GM12878 (cell line): Measurements from ENCODE around the gene CACNA2D1. TPM values are rescaled to one million over a fixed set of nuclear protein-coding genes. Genes with fewer than 3 reads are reported as not detected.

Experiments
- BRCA1 ChIP-seq: IDR thresholded peaks from 2 replicates; pipeline ENCODE4 v1.6.1; 2011; ENCODE audit warnings: low read depth, low read length, improper control_type of control experiment
- CREM ChIP-seq: IDR thresholded peaks from 2 replicates; pipeline ENCODE4 v1.6.1; 2014; ENCODE audit warnings: antibody characterized with exemption, low read depth
- ETV6 ChIP-seq, 2 experiments: fragments of 450-650 bp in 1 of 2; IDR thresholded peaks in 1 of 2; conservative IDR thresholded peaks in 1 of 2; 2 replicates each; pipeline ENCODE4 v1.6.1; 2014; ENCODE audit warnings: antibody characterized with exemption in 1 of 2, borderline replicate concordance in 1 of 2, low read depth in 1 of 2, mild to moderate bottlenecking in 1 of 2, moderate library complexity in 1 of 2
- MTA3 ChIP-seq: IDR thresholded peaks from 2 replicates; pipeline ENCODE4 v1.6.1; 2012; ENCODE audit warnings: low read length, inconsistent platforms, borderline replicate concordance
- NBN ChIP-seq: fragments of 450-650 bp; IDR thresholded peaks from 2 replicates; pipeline ENCODE4 v1.6.1; 2016
- NFYA ChIP-seq: IDR thresholded peaks from 2 replicates; pipeline ENCODE4 v1.6.1; 2011; ENCODE audit warnings: low read depth, mild to moderate bottlenecking, low read length, improper control_type of control experiment, borderline replicate concordance
- NR2F1 ChIP-seq: fragments of 450-650 bp; conservative IDR thresholded peaks from 2 replicates; pipeline ENCODE4 v1.6.1; 2017; ENCODE audit warnings: mild to moderate bottlenecking
- RAD51 ChIP-seq: fragments of 450-650 bp; IDR thresholded peaks from 2 replicates; pipeline ENCODE4 v1.6.1; 2016; ENCODE audit warnings: moderate library complexity, mild to moderate bottlenecking, inconsistent platforms
- SP1 ChIP-seq: IDR thresholded peaks from one replicate; pipeline ENCODE4 v1.6.1; 2011; ENCODE audit warnings: low read depth, low read length
- polyA plus RNA-seq, 11 experiments: library from polyadenylated mRNA; depleted of rRNA in 4 of 11; unstranded in 6 of 11; stranded (reverse) in 5 of 11; fragments of >200 nt; fragmentation: Nextera tagmentation in 4 of 11; fragmentation: Illumina TruSeq in 1 of 11; extraction: Ambion mirVana in 4 of 11; extraction: Trizol in 1 of 11; gene quantifications; 1 replicate in 1 of 11; 2 replicates in 10 of 11; pipeline versions ENCODE4 v1.2.1 to v1.2.3, GENCODE V29; 2011 to 2016; ENCODE audit warnings: inconsistent platforms in 2 of 11, missing spikeins in 2 of 11, low read depth in 1 of 11
- total RNA-seq, 4 experiments: library from RNA; depleted of rRNA in 3 of 4; stranded (reverse); fragments of >200 nt in 3 of 4; fragmentation: Illumina TruSeq in 1 of 4; extraction: Trizol in 1 of 4; gene quantifications; 2 replicates each; pipeline versions ENCODE4 v1.2.1 to v1.2.3, GENCODE V29; 2013 to 2021
- TF ChIP-seq, protein P1 (sequence below): fragments of 450-650 bp; IDR thresholded peaks from 2 replicates; pipeline ENCODE4 v1.6.1; 2016; ENCODE audit warnings: mild to moderate bottlenecking
- TF ChIP-seq, protein P2 (sequence below): IDR thresholded peaks from 2 replicates; pipeline ENCODE4 v1.6.1; 2012; ENCODE audit warnings: improper control_type of control experiment, low read depth, low read length; ENCODE audit not compliant: insufficient replicate concordance
- TF ChIP-seq, protein P3 (sequence below): fragments of 450-650 bp; formaldehyde crosslinking; IDR thresholded peaks from 2 replicates; pipeline ENCODE4 v1.4.0; 2020; ENCODE audit warnings: mild to moderate bottlenecking, moderate library complexity

CACNA2D1 gene
- total and polyA plus RNA-seq, 10 of the 15 experiments (the other 5 are each of a cell fraction or from before 2014, with no cell fraction given): 0.14 to 14.8 (median 0.97) TPM

DNA sequence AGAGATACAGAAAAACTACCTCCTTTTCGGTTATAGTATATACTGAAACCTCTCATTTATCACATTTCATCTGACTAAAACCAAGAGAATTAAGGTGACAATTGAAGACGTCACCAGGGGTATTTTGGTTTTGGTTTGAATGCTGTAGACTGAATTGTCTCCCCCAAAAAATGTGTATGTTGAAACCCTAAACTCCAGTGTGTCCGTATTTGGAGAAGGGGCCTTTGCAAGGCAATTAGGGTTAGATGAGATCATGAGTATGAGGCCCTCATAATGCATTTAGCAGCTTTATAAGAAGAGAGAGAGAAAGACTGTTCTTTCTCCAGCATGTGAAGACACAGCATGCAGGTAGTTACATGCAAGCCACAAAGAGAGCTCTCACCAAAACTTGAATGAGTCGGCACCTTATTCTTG, 59.5 kb downstream of the CACNA2D1 start (continued):
- peak in 1 of 2 experiments; percentile 49; a peak in 1 of 4 replicates for TF ChIP-seq ETV6 (conservative IDR thresholded peaks at IDR 0.05 in 1 of 2, IDR thresholded peaks at IDR 0.05 in 1 of 2; ENCODE audit: borderline replicate concordance in 1 of 2, low read depth in 1 of 2)
- peak; percentile 85 for TF ChIP-seq CREM
- TF ChIP-seq RAD51: 0 out of 2 replicates have a peak, but pooled peaks have one; percentile 16
- peak; percentile 73 for TF ChIP-seq NR2F1
- TF ChIP-seq MTA3: no peak
- no peak for TF ChIP-seq NFYA
- peak; percentile 85 for TF ChIP-seq NBN
- TF ChIP-seq, protein P1, sequence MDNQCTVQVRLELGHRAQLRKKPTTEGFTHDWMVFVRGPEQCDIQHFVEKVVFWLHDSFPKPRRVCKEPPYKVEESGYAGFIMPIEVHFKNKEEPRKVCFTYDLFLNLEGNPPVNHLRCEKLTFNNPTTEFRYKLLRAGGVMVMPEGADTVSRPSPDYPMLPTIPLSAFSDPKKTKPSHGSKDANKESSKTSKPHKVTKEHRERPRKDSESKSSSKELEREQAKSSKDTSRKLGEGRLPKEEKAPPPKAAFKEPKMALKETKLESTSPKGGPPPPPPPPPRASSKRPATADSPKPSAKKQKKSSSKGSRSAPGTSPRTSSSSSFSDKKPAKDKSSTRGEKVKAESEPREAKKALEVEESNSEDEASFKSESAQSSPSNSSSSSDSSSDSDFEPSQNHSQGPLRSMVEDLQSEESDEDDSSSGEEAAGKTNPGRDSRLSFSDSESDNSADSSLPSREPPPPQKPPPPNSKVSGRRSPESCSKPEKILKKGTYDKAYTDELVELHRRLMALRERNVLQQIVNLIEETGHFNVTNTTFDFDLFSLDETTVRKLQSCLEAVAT: peak; percentile 76
- TF ChIP-seq, protein P2, sequence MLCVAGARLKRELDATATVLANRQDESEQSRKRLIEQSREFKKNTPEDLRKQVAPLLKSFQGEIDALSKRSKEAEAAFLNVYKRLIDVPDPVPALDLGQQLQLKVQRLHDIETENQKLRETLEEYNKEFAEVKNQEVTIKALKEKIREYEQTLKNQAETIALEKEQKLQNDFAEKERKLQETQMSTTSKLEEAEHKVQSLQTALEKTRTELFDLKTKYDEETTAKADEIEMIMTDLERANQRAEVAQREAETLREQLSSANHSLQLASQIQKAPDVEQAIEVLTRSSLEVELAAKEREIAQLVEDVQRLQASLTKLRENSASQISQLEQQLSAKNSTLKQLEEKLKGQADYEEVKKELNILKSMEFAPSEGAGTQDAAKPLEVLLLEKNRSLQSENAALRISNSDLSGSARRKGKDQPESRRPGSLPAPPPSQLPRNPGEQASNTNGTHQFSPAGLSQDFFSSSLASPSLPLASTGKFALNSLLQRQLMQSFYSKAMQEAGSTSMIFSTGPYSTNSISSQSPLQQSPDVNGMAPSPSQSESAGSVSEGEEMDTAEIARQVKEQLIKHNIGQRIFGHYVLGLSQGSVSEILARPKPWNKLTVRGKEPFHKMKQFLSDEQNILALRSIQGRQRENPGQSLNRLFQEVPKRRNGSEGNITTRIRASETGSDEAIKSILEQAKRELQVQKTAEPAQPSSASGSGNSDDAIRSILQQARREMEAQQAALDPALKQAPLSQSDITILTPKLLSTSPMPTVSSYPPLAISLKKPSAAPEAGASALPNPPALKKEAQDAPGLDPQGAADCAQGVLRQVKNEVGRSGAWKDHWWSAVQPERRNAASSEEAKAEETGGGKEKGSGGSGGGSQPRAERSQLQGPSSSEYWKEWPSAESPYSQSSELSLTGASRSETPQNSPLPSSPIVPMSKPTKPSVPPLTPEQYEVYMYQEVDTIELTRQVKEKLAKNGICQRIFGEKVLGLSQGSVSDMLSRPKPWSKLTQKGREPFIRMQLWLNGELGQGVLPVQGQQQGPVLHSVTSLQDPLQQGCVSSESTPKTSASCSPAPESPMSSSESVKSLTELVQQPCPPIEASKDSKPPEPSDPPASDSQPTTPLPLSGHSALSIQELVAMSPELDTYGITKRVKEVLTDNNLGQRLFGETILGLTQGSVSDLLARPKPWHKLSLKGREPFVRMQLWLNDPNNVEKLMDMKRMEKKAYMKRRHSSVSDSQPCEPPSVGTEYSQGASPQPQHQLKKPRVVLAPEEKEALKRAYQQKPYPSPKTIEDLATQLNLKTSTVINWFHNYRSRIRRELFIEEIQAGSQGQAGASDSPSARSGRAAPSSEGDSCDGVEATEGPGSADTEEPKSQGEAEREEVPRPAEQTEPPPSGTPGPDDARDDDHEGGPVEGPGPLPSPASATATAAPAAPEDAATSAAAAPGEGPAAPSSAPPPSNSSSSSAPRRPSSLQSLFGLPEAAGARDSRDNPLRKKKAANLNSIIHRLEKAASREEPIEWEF: no peak
- no peak for TF ChIP-seq BRCA1
- TF ChIP-seq, protein P3, sequence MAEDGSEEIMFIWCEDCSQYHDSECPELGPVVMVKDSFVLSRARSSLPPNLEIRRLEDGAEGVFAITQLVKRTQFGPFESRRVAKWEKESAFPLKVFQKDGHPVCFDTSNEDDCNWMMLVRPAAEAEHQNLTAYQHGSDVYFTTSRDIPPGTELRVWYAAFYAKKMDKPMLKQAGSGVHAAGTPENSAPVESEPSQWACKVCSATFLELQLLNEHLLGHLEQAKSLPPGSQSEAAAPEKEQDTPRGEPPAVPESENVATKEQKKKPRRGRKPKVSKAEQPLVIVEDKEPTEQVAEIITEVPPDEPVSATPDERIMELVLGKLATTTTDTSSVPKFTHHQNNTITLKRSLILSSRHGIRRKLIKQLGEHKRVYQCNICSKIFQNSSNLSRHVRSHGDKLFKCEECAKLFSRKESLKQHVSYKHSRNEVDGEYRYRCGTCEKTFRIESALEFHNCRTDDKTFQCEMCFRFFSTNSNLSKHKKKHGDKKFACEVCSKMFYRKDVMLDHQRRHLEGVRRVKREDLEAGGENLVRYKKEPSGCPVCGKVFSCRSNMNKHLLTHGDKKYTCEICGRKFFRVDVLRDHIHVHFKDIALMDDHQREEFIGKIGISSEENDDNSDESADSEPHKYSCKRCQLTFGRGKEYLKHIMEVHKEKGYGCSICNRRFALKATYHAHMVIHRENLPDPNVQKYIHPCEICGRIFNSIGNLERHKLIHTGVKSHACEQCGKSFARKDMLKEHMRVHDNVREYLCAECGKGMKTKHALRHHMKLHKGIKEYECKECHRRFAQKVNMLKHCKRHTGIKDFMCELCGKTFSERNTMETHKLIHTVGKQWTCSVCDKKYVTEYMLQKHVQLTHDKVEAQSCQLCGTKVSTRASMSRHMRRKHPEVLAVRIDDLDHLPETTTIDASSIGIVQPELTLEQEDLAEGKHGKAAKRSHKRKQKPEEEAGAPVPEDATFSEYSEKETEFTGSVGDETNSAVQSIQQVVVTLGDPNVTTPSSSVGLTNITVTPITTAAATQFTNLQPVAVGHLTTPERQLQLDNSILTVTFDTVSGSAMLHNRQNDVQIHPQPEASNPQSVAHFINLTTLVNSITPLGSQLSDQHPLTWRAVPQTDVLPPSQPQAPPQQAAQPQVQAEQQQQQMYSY (CRISPR knock-in tag): no peak
- TF ChIP-seq SP1: no peak
